ENCODE measurements around the gene SRGAP3. TPM values are rescaled to one million over a fixed set of nuclear protein-coding genes. Genes with fewer than 3 reads are reported as not detected.

SRGAP3 gene
- total RNA-seq, 2 experiments from 2014 or later = 1.2 to 1.3 TPM

GRCh38 chr3:9008550-9009255 is 240.7 kb downstream of the SRGAP3 start:
- Mint-ChIP-seq H3K27ac (no peak overlapping the region), H3K4me3 (no peak overlapping the region), H3K9me3 (no peaks in the 10 kb centered on the region), H3K4me1 (peaks cover 5% of the 10 kb centered on the region), H3K36me3 (no peaks in the 10 kb centered on the region), H3K27me3 (no peaks in the 10 kb centered on the region)
- DNase-seq = no peak

GRCh38 chr3:9007928-9008327 is 241.5 kb downstream of the SRGAP3 start:
- Mint-ChIP-seq H3K4me1 (peaks cover 5% of the 10 kb centered on the region), H3K36me3 (no peaks in the 10 kb centered on the region), H3K27me3 (no peaks in the 10 kb centered on the region), H3K4me3 (no peak overlapping the region), H3K27ac (no peak overlapping the region), H3K9me3 (no peaks in the 10 kb centered on the region)
- no peak for DNase-seq

GRCh38 chr3:9007213-9007612 is 242.2 kb downstream of the SRGAP3 start:
- DNase-seq = no peak
- Mint-ChIP-seq H3K4me1 (peaks cover 1% of the 10 kb centered on the region), H3K27me3 (no peaks in the 10 kb centered on the region), H3K36me3 (no peaks in the 10 kb centered on the region), H3K9me3 (no peaks in the 10 kb centered on the region), H3K27ac (no peak overlapping the region), H3K4me3 (no peak overlapping the region)

GRCh38 chr3:9000041-9000440 is 249.4 kb downstream of the SRGAP3 start:
- no peaks in the 10 kb centered on the region for H3K9me3 Mint-ChIP-seq
- no peak overlapping the region for H3K27ac Mint-ChIP-seq

GRCh38 chr3:8997151-8997550 is 252.3 kb downstream of the SRGAP3 start:
- Mint-ChIP-seq H3K9me3 (no peaks in the 10 kb centered on the region), H3K36me3 (no peaks in the 10 kb centered on the region), H3K27ac (no peak overlapping the region), H3K27me3 (no peaks in the 10 kb centered on the region), H3K4me1 (peaks cover 2% of the 10 kb centered on the region), H3K4me3 (no peak overlapping the region)
- no peak for DNase-seq

More at GRCh38 chr3:9000041-9000440, 249.4 kb downstream of the SRGAP3 start:
- Mint-ChIP-seq H3K36me3 (no peaks in the 10 kb centered on the region), H3K4me1 (no peaks in the 10 kb centered on the region), H3K27me3 (no peaks in the 10 kb centered on the region), H3K4me3 (no peak overlapping the region)
- DNase-seq = no peak

- Mint-ChIP-seq H3K27me3 (no peaks in the 10 kb centered on the region), H3K27ac (no peak overlapping the region), H3K36me3 (no peaks in the 10 kb centered on the region), H3K4me3 (no peak overlapping the region), H3K4me1 (peaks cover 3% of the 10 kb centered on the region), H3K9me3 (no peaks in the 10 kb centered on the region)
- DNase-seq = no peak
Observed at GRCh38 chr3:8996681-8997121, 252.7 kb downstream of the SRGAP3 start.

- H3K27ac Mint-ChIP-seq = no peak overlapping the region
- no peak overlapping the region for H3K4me3 Mint-ChIP-seq
- no peaks in the 10 kb centered on the region for H3K27me3 Mint-ChIP-seq
Observed at GRCh38 chr3:8996216-8996615, 253.2 kb downstream of the SRGAP3 start.

GRCh38 chr3:8994226-8994625 is 255.2 kb downstream of the SRGAP3 start:
- Mint-ChIP-seq H3K9me3 (no peaks in the 10 kb centered on the region), H3K4me1 (peaks cover 3% of the 10 kb centered on the region), H3K4me3 (no peak overlapping the region), H3K27me3 (no peaks in the 10 kb centered on the region), H3K36me3 (no peaks in the 10 kb centered on the region), H3K27ac (no peak overlapping the region)
- no peak for DNase-seq

More at GRCh38 chr3:8996216-8996615, 253.2 kb downstream of the SRGAP3 start:
- no peaks in the 10 kb centered on the region for H3K36me3 Mint-ChIP-seq
- DNase-seq = no peak
- H3K4me1 Mint-ChIP-seq = peaks cover 3% of the 10 kb centered on the region
- H3K9me3 Mint-ChIP-seq = no peaks in the 10 kb centered on the region

GRCh38 chr3:8993331-8993730 is 256.1 kb downstream of the SRGAP3 start:
- Mint-ChIP-seq H3K27ac (no peak overlapping the region), H3K36me3 (no peaks in the 10 kb centered on the region), H3K27me3 (no peaks in the 10 kb centered on the region), H3K9me3 (no peaks in the 10 kb centered on the region), H3K4me3 (no peak overlapping the region), H3K4me1 (peaks cover 3% of the 10 kb centered on the region)
- DNase-seq = no peak

GRCh38 chr3:8992854-8993253 is 256.6 kb downstream of the SRGAP3 start:
- DNase-seq = no peak
- Mint-ChIP-seq H3K27ac (no peak overlapping the region), H3K9me3 (no peaks in the 10 kb centered on the region), H3K36me3 (no peaks in the 10 kb centered on the region), H3K4me1 (peaks cover 3% of the 10 kb centered on the region), H3K4me3 (no peak overlapping the region), H3K27me3 (no peaks in the 10 kb centered on the region)

- Mint-ChIP-seq H3K27me3 (no peaks in the 10 kb centered on the region), H3K36me3 (no peaks in the 10 kb centered on the region), H3K4me1 (peaks cover 5% of the 10 kb centered on the region), H3K4me3 (no peak overlapping the region), H3K9me3 (no peaks in the 10 kb centered on the region), H3K27ac (no peak overlapping the region)
- DNase-seq = no peak
Observed at GRCh38 chr3:8992199-8992598, 257.2 kb downstream of the SRGAP3 start.

- peaks cover 5% of the 10 kb centered on the region for H3K4me1 Mint-ChIP-seq
- H3K27ac Mint-ChIP-seq = no peak overlapping the region
- no peak overlapping the region for H3K4me3 Mint-ChIP-seq
- H3K9me3 Mint-ChIP-seq = no peaks in the 10 kb centered on the region
- DNase-seq = no peak
- no peaks in the 10 kb centered on the region for H3K36me3 Mint-ChIP-seq
- H3K27me3 Mint-ChIP-seq = no peaks in the 10 kb centered on the region
Observed at GRCh38 chr3:8990266-8991215, 258.9 kb downstream of the SRGAP3 start.

- no peaks in the 10 kb centered on the region for H3K27me3 Mint-ChIP-seq
- H3K4me3 Mint-ChIP-seq = no peak overlapping the region
- DNase-seq = no peak
- H3K27ac Mint-ChIP-seq = no peak overlapping the region
- H3K36me3 Mint-ChIP-seq = no peaks in the 10 kb centered on the region
- H3K9me3 Mint-ChIP-seq = no peaks in the 10 kb centered on the region
- H3K4me1 Mint-ChIP-seq = peaks cover 5% of the 10 kb centered on the region
Observed at GRCh38 chr3:8988791-8989558, 260.5 kb downstream of the SRGAP3 start.

- Mint-ChIP-seq H3K4me3 (no peak overlapping the region), H3K4me1 (peaks cover 5% of the 10 kb centered on the region), H3K27ac (no peak overlapping the region), H3K27me3 (no peaks in the 10 kb centered on the region), H3K9me3 (no peaks in the 10 kb centered on the region), H3K36me3 (no peaks in the 10 kb centered on the region)
- no peak for DNase-seq
Observed at GRCh38 chr3:8988384-8988655, 261.1 kb downstream of the SRGAP3 start.

Measured in activated naive CD8-positive, alpha-beta T cell treated with anti-CD3 and anti-CD28 coated beads for 36 hours (primary cell).